HepG2 (cell line): ENCODE measurements around the gene SNX9. TPM values are rescaled to one million over a fixed set of nuclear protein-coding genes. Genes with fewer than 3 reads are reported as not detected.
A peak's percentile ranks its signal among the peaks of the same experiment; 100 is the strongest.

Experiments
- CENPBD1 ChIP-seq: sonication (generic); formaldehyde crosslinking; IDR thresholded peaks from 2 replicates; pipeline ENCODE4 v1.8.0; 2022; ENCODE audit warnings: missing genetic modification reagents, low read depth, mild to moderate bottlenecking, borderline replicate concordance
- CERS6 ChIP-seq: sonication (generic); formaldehyde crosslinking; IDR thresholded peaks from 2 replicates; pipeline ENCODE4 v1.5.0; 2020; ENCODE audit warnings: missing genetic modification reagents
- HINFP ChIP-seq: sonication (generic); formaldehyde crosslinking; IDR thresholded peaks from 2 replicates; pipeline ENCODE4 v1.4.0; 2020; ENCODE audit warnings: low read depth, mild to moderate bottlenecking, missing genetic modification reagents
- HNF4G ChIP-seq, 2 experiments: sonication (generic) in 1 of 2; formaldehyde crosslinking in 1 of 2; IDR thresholded peaks; 2 replicates each; pipeline versions ENCODE4 v1.4.0 to v1.6.1; 2011 to 2020; ENCODE audit warnings: borderline replicate concordance in 2 of 2, low read depth in 2 of 2, mild to moderate bottlenecking in 2 of 2, low read length in 1 of 2, missing genetic modification reagents in 1 of 2, moderate library complexity in 1 of 2
- KMT2B ChIP-seq: IDR thresholded peaks from 2 replicates; pipeline ENCODE4 v1.6.1; 2016; ENCODE audit warnings: missing genetic modification reagents, missing compliant biosample characterization
- MXD3 ChIP-seq: IDR thresholded peaks from 2 replicates; pipeline ENCODE4 v1.6.1; 2016; ENCODE audit warnings: mild to moderate bottlenecking, missing biosample characterization, missing genetic modification reagents
- MZF1 ChIP-seq: sonication (generic); formaldehyde crosslinking; IDR thresholded peaks from 2 replicates; pipeline ENCODE4 v1.8.1; 2023; ENCODE audit warnings: mild to moderate bottlenecking, missing genetic modification reagents, borderline replicate concordance
- POLR2A ChIP-seq, 2 experiments: IDR thresholded peaks; 2 replicates each; pipeline ENCODE4 v1.6.1; 2011; ENCODE audit warnings: low read depth in 2 of 2, low read length in 2 of 2, mild to moderate bottlenecking in 1 of 2, moderate library complexity in 1 of 2; ENCODE audit not compliant: insufficient read depth in 1 of 2
- POLR2AphosphoS5 ChIP-seq: IDR thresholded peaks from 2 replicates; pipeline ENCODE4 v1.6.1; 2012; ENCODE audit warnings: low read depth, low read length
- RBFOX2 ChIP-seq: fragments of 200-400 bp; formaldehyde crosslinking; IDR thresholded peaks from 2 replicates; pipeline ENCODE4 v1.6.1; 2017; ENCODE audit warnings: low read depth, mild to moderate bottlenecking, low read length
- RBM39 ChIP-seq: fragments of 200-400 bp; formaldehyde crosslinking; IDR thresholded peaks from one replicate; pipeline ENCODE4 v1.6.1; 2018; ENCODE audit warnings: antibody characterized with exemption, mild to moderate bottlenecking, low read depth, low read length; ENCODE audit not compliant: poor library complexity, severe bottlenecking
- SIN3A ChIP-seq: IDR thresholded peaks from 2 replicates; pipeline ENCODE4 v1.6.1; 2011; ENCODE audit warnings: low read depth, mild to moderate bottlenecking, control low read depth, low read length, borderline replicate concordance
- SIX1 ChIP-seq: sonication (generic); formaldehyde crosslinking; IDR thresholded peaks from 2 replicates; pipeline ENCODE4 v1.4.0; 2020; ENCODE audit warnings: missing genetic modification reagents, borderline replicate concordance
- SMAD3 ChIP-seq: sonication (generic); formaldehyde crosslinking; IDR thresholded peaks from 2 replicates; pipeline ENCODE4 v1.4.0; 2020; ENCODE audit warnings: missing genetic modification reagents
- SNAPC5 ChIP-seq: sonication (generic); formaldehyde crosslinking; IDR thresholded peaks from 2 replicates; pipeline ENCODE4 v1.8.1; 2023; ENCODE audit warnings: mild to moderate bottlenecking, missing genetic modification reagents, borderline replicate concordance
- TOPORS ChIP-seq: sonication (generic); formaldehyde crosslinking; IDR thresholded peaks from 2 replicates; pipeline ENCODE4 v1.8.0; 2023; ENCODE audit warnings: mild to moderate bottlenecking, missing genetic modification reagents
- ZKSCAN5 ChIP-seq: sonication (generic); formaldehyde crosslinking; IDR thresholded peaks from 2 replicates; pipeline ENCODE4 v1.5.1; 2020; ENCODE audit warnings: mild to moderate bottlenecking, missing genetic modification reagents
- ZMYM3 ChIP-seq: sonication (generic); formaldehyde crosslinking; IDR thresholded peaks from 2 replicates; pipeline ENCODE4 v1.5.1; 2020; ENCODE audit warnings: mild to moderate bottlenecking, missing genetic modification reagents
- ZNF180 ChIP-seq: sonication (generic); formaldehyde crosslinking; IDR thresholded peaks from 2 replicates; pipeline ENCODE4 v1.4.0; 2020; ENCODE audit warnings: low read depth, missing genetic modification reagents, borderline replicate concordance
- ZNF317 ChIP-seq: sonication (generic); formaldehyde crosslinking; IDR thresholded peaks from 2 replicates; pipeline ENCODE4 v1.5.0; 2020; ENCODE audit warnings: mild to moderate bottlenecking, missing genetic modification reagents
- ZNF350 ChIP-seq: sonication (generic); formaldehyde crosslinking; IDR thresholded peaks from 2 replicates; pipeline ENCODE4 v1.4.0; 2020; ENCODE audit warnings: mild to moderate bottlenecking, low read depth, missing genetic modification reagents, borderline replicate concordance
- ZNF547 ChIP-seq: sonication (generic); formaldehyde crosslinking; IDR thresholded peaks from 2 replicates; pipeline ENCODE4 v1.5.1; 2020; ENCODE audit warnings: mild to moderate bottlenecking, missing genetic modification reagents
- ZNF644 ChIP-seq: IDR thresholded peaks from 2 replicates; pipeline ENCODE4 v1.6.1; 2016; ENCODE audit warnings: low read depth
- ZNF773 ChIP-seq: sonication (generic); formaldehyde crosslinking; IDR thresholded peaks from 2 replicates; pipeline ENCODE4 v1.4.0; 2020; ENCODE audit warnings: missing genetic modification reagents, borderline replicate concordance
- ZNF782 ChIP-seq: sonication (generic); formaldehyde crosslinking; IDR thresholded peaks from 2 replicates; pipeline ENCODE4 v1.4.0; 2020; ENCODE audit warnings: missing genetic modification reagents, mild to moderate bottlenecking, borderline replicate concordance
- ZNF850 ChIP-seq: sonication (generic); formaldehyde crosslinking; conservative IDR thresholded peaks from 2 replicates; pipeline ENCODE4 v1.9.0; 2021; ENCODE audit warnings: mild to moderate bottlenecking, missing genetic modification reagents
- polyA plus RNA-seq, 8 experiments: library from polyadenylated mRNA; depleted of rRNA in 3 of 8; stranded (reverse) in 7 of 8; unstranded in 1 of 8; fragments of >200 nt; fragmentation: Illumina TruSeq in 4 of 8; extraction: Trizol in 4 of 8; gene quantifications; 2 replicates each; pipeline versions ENCODE4 v1.2.1 to v1.2.3, GENCODE V29; 2011 to 2016; ENCODE audit warnings: low read depth in 4 of 8, missing spikeins in 1 of 8, mixed read lengths in 1 of 8; ENCODE audit not compliant: insufficient read depth in 1 of 8
- total RNA-seq, 5 experiments: library from RNA; depleted of rRNA; stranded (reverse); fragments of >200 nt; fragmentation: Illumina TruSeq; extraction: Trizol; gene quantifications; 2 replicates each; pipeline ENCODE4 v1.2.3, GENCODE V29; 2016; ENCODE audit warnings: low read depth in 1 of 5

Gene SNX9
- total and polyA plus RNA-seq, 2 of the 13 experiments (the other 11 are each of a cell fraction or from before 2014, with no cell fraction given): 21.9 to 36.0 TPM

- TF ChIP-seq CENPBD1 (no peak), ZNF773 (no peak), ZKSCAN5 (CRISPR knock-in tag) (no peak), POLR2A (IDR thresholded peaks at IDR 0.05; ENCODE audit: insufficient read depth in 1 of 2, low read depth in 2 of 2, low read length in 2 of 2) (no peak), SMAD3 (CRISPR knock-in tag) (no peak), ZNF850 (no peak), HINFP (no peak), RBFOX2 (no peak), HNF4G (IDR thresholded peaks at IDR 0.05; ENCODE audit: borderline replicate concordance, low read depth, low read length) (no peak), HNF4G (CRISPR knock-in tag; IDR thresholded peaks at IDR 0.05; ENCODE audit: borderline replicate concordance, low read depth) (no peak), ZNF782 (CRISPR knock-in tag) (no peak), ZNF350 (CRISPR knock-in tag) (peak; percentile 39; the same call in 1 of the 2 replicates), TOPORS (CRISPR knock-in tag) (no peak), SIX1 (no peak), ZNF547 (CRISPR knock-in tag) (no peak; the same call in 1 of the 2 replicates), ZMYM3 (no peak), MXD3 (CRISPR knock-in tag) (peak; percentile 40), KMT2B (CRISPR knock-in tag) (no peak), ZNF317 (no peak), MZF1 (CRISPR knock-in tag) (no peak), RBM39 (no peak), SIN3A (no peak), SNAPC5 (CRISPR knock-in tag) (no peak), POLR2AphosphoS5 (no peak), ZNF180 (no peak), CERS6 (CRISPR knock-in tag) (0 out of 2 replicates have a peak, but pooled peaks have one; percentile 36), ZNF644 (CRISPR knock-in tag) (no peak)
These were observed 623 bp upstream of the SNX9 start (continued) for GRCh38 chr6:157822245-157823000.
